PC-3 (cell line): Measurements from ENCODE around the gene SCAMP4. TPM values are rescaled to one million over a fixed set of nuclear protein-coding genes. Genes with fewer than 3 reads are reported as not detected.

Source experiments
- ATAC-seq: fragments of 200-7000 bp; cut with Tn5 transposase; 2 replicates; pipeline ENCODE4 v1.9.1; 2020; ENCODE audit warnings: mild to moderate bottlenecking, moderate library complexity
- BruUV-seq: library from RNA; stranded (reverse); fragments of 400-500 nt; replicated peaks from 2 replicates; lab custom pipeline; 2021; lab: Mats Ljungman, UMichigan
- CTCF ChIA-PET: fragments of 300-600 bp; sonication (Branson Sonifier 250); formaldehyde crosslinking; loops from one replicate; lab custom pipeline; 2022; ENCODE audit warnings: antibody characterized with exemption; lab: Charles Lee
- POLR2A ChIA-PET: fragments of 300-600 bp; sonication (Branson Sonifier 250); formaldehyde crosslinking; loops from one replicate; lab custom pipeline; 2022; ENCODE audit warnings: antibody characterized with exemption; ENCODE audit not compliant: unreplicated experiment; lab: Charles Lee
- DNase-seq: peaks from one replicate; pipeline ENCODE4 v3.0.0-alpha.2; 2015
- H2AFZ ChIP-seq: fragments of 300-600 bp; sonication (generic); 2 replicates; pipeline ENCODE4 v1.6.0; 2016; ENCODE audit warnings: antibody characterized with exemption, low read length
- H3F3A ChIP-seq: fragments of 300-600 bp; sonication (generic); one replicate; pipeline ENCODE4 v1.6.0; 2017; ENCODE audit warnings: antibody characterized with exemption, low read length, control low read depth, mild to moderate bottlenecking; ENCODE audit not compliant: unreplicated experiment
- H3K27ac ChIP-seq: fragments of 300-600 bp; sonication (generic); 2 replicates; pipeline ENCODE4 v1.5.1; 2016; ENCODE audit warnings: mild to moderate bottlenecking, low read length
- H3K27me3 ChIP-seq: fragments of 300-600 bp; sonication (generic); 2 replicates; pipeline ENCODE4 v1.6.1; 2016; ENCODE audit warnings: low read length, mixed read lengths
- H3K36me3 ChIP-seq: fragments of 300-600 bp; sonication (generic); 2 replicates; pipeline ENCODE4 v1.6.1; 2016; ENCODE audit warnings: low read depth, mixed run types, low read length, mixed read lengths
- H3K4me1 ChIP-seq: fragments of 300-600 bp; sonication (generic); 2 replicates; pipeline ENCODE4 v1.5.1; 2016; ENCODE audit warnings: low read length; ENCODE audit not compliant: insufficient read depth
- H3K4me2 ChIP-seq: fragments of 300-600 bp; sonication (generic); 2 replicates; pipeline ENCODE4 v1.6.0; 2016; ENCODE audit warnings: low read length
- H3K4me3 ChIP-seq: fragments of 300-600 bp; sonication (generic); 2 replicates; pipeline ENCODE4 v1.5.1; 2016; ENCODE audit warnings: mild to moderate bottlenecking, low read length, mixed read lengths
- H3K79me2 ChIP-seq: fragments of 300-600 bp; sonication (generic); 2 replicates; pipeline ENCODE4 v1.6.1; 2017; ENCODE audit warnings: low read length, mixed read lengths
- H3K9ac ChIP-seq: fragments of 300-600 bp; sonication (generic); 2 replicates; pipeline ENCODE4 v1.6.0; 2016; ENCODE audit warnings: mild to moderate bottlenecking, low read length
- H3K9me2 ChIP-seq: fragments of 300-600 bp; sonication (generic); replicated peaks from 2 replicates; pipeline ENCODE4 v1.6.1; 2016; ENCODE audit warnings: mixed run types, low read length, mixed read lengths
- H3K9me3 ChIP-seq: fragments of 300-600 bp; sonication (generic); 2 replicates; pipeline ENCODE4 v1.6.1; 2016; ENCODE audit warnings: low read length, mixed read lengths
- H4K20me1 ChIP-seq: fragments of 300-600 bp; sonication (generic); 2 replicates; pipeline ENCODE4 v1.6.1; 2016; ENCODE audit warnings: low read length, mixed read lengths
- CTCF ChIP-seq: fragments of 300-600 bp; sonication (generic); conservative IDR thresholded peaks from 2 replicates; pipeline ENCODE4 v1.5.1; 2017; ENCODE audit warnings: antibody characterized with exemption, low read depth, mild to moderate bottlenecking, low read length
- EZH2 ChIP-seq: fragments of 300-600 bp; sonication (generic); IDR thresholded peaks from one replicate; pipeline ENCODE4 v1.6.1; 2017; ENCODE audit warnings: antibody characterized with exemption, mild to moderate bottlenecking, low read length; ENCODE audit not compliant: unreplicated experiment
- EZH2phosphoT487 ChIP-seq: fragments of 300-600 bp; sonication (generic); IDR thresholded peaks from 2 replicates; pipeline ENCODE4 v1.6.1; 2018; ENCODE audit warnings: mild to moderate bottlenecking, antibody characterized with exemption, low read length, borderline replicate concordance
- intact Hi-C: fragments of 100-400 bp; cut with micrococcal nuclease; formaldehyde crosslinking; loops from 2 replicates; pipeline ENCODE4 v1.9.0; 2023
- total RNA-seq: library from RNA; depleted of rRNA; stranded (reverse); fragments of >200 nt; gene quantifications from 2 replicates; pipeline ENCODE4 v1.2.3, GENCODE V29; 2014

Gene SCAMP4
- total RNA-seq, 1 experiment from 2014 or later: 61.5 TPM

- POLR2A ChIA-PET: no interaction called here
- no peak overlapping the region for H3K9ac ChIP-seq
- CTCF ChIA-PET: no interaction called here
- ATAC-seq (no peak), DNase-seq (no peak)
- no TSS peak for BruUV-seq
- no peak overlapping the region for H3K27ac ChIP-seq
- H2AFZ ChIP-seq: no peak overlapping the region
- peaks cover 20% of the 10 kb centered on the region for H4K20me1 ChIP-seq
- H3F3A ChIP-seq: no peaks in the 10 kb centered on the region
- H3K79me2 ChIP-seq: peaks cover 72% of the 10 kb centered on the region
- no peaks in the 10 kb centered on the region for H3K27me3 ChIP-seq
- H3K4me1 ChIP-seq: peaks cover 15% of the 10 kb centered on the region; the same call in 1 of the 2 replicates
- no peak overlapping the region for H3K4me3 ChIP-seq
- intact Hi-C loops: no loop called here
- no peaks in the 10 kb centered on the region for H3K9me3 ChIP-seq
- H3K36me3 ChIP-seq: no peaks in the 10 kb centered on the region
- H3K9me2 ChIP-seq: no peaks in the 10 kb centered on the region
- no peak for TF ChIP-seq CTCF
- no peak for TF ChIP-seq EZH2
- TF ChIP-seq EZH2phosphoT487: no peak
- no peak overlapping the region for H3K4me2 ChIP-seq
These were observed 48.9 kb upstream of the SCAMP4 start for GRCh38 chr19:1856345-1856697.

- Histone ChIP-seq H3K79me2 (peaks cover 78% of the 10 kb centered on the region), H4K20me1 (peaks cover 26% of the 10 kb centered on the region), H3K4me2 (no peak overlapping the region), H3K4me3 (no peak overlapping the region), H3K9me2 (no peaks in the 10 kb centered on the region), H3K27me3 (no peaks in the 10 kb centered on the region), H3K4me1 (peaks cover 15% of the 10 kb centered on the region; the same call in 1 of the 2 replicates), H3K9ac (no peak overlapping the region), H2AFZ (no peak overlapping the region), H3K36me3 (no peaks in the 10 kb centered on the region), H3F3A (no peaks in the 10 kb centered on the region), H3K9me3 (no peaks in the 10 kb centered on the region), H3K27ac (no peak overlapping the region)
- peak; percentile 44 for DNase-seq
- intact Hi-C loops: no loop called here
- BruUV-seq: no TSS peak
- ChIA-PET CTCF (interaction anchor here (0.7 kb wide), 1 partner anchor 58 kb away, joined by 10 read pairs; no protein-coding TSS in a partner anchor), POLR2A (no interaction called here)
- peak; percentile 62 for ATAC-seq
- TF ChIP-seq EZH2phosphoT487 (no peak), EZH2 (no peak), CTCF (no peak)
These were observed 48.2 kb upstream of the SCAMP4 start for GRCh38 chr19:1856698-1857603.
